HCT116 (cell line): ENCODE results near the gene SYNDIG1. TPM values are rescaled to one million over a fixed set of nuclear protein-coding genes. Genes with fewer than 3 reads are reported as not detected.

Experiments
- ATAC-seq: fragments of 200-7000 bp; cut with Tn5 transposase; 2 replicates; pipeline ENCODE4 v1.9.1; 2020; ENCODE audit warnings: mild to moderate bottlenecking, moderate library complexity
- BruUV-seq: library from RNA; stranded (reverse); fragments of 400-500 nt; replicated peaks from 2 replicates; lab custom pipeline; 2021; lab: Mats Ljungman, UMichigan
- CTCF ChIA-PET: fragments of 300-600 bp; sonication (Branson Sonifier 250); formaldehyde crosslinking; loops from one replicate; lab custom pipeline; 2021; ENCODE audit warnings: antibody characterized with exemption; lab: Charles Lee
- POLR2A ChIA-PET: fragments of 300-600, 350-600 bp; sonication (Branson Sonifier 250); formaldehyde crosslinking; loops from one replicate; lab custom pipeline; 2021; ENCODE audit warnings: antibody characterized with exemption; lab: Charles Lee
- RAD21 ChIA-PET, 2 experiments: fragments of 300-600 bp; sonication (Branson Sonifier 250); formaldehyde crosslinking; loops; one replicate each; lab custom pipeline; 2023; ENCODE audit warnings: low total read pairs in 2 of 2; ENCODE audit not compliant: uncharacterized antibody in 2 of 2, unreplicated experiment in 2 of 2, low non-redundant PET in 1 of 2; lab: Charles Lee
- DNase-seq: peaks from one replicate; pipeline ENCODE4 v3.0.0-alpha.2; 2010; ENCODE audit warnings: low read depth, low spot score
- H2AFZ ChIP-seq: fragments of 200-600 bp; shearing (Covaris generic), sonication (generic); 2 replicates; pipeline ENCODE4 v1.6.1; 2017; ENCODE audit warnings: low read depth, mixed run types, mixed read lengths, antibody characterized with exemption, low read length; ENCODE audit not compliant: poor library complexity, severe bottlenecking
- H3K27ac ChIP-seq: 2 replicates; pipeline ENCODE4 v1.5.1; 2012; ENCODE audit warnings: low read depth, low read length
- H3K27me3 ChIP-seq: fragments of 200-600 bp; sonication (generic); 2 replicates; pipeline ENCODE4 v1.6.1; 2016; ENCODE audit warnings: mixed run types, low read length, mixed read lengths; ENCODE audit not compliant: insufficient read depth
- H3K36me3 ChIP-seq, 2 experiments: fragments of 200-500 bp in 1 of 2; fragments of 200-600 bp in 1 of 2; sonication (Bioruptor generic) in 1 of 2; sonication (generic) in 1 of 2; 2 replicates each; pipeline versions ENCODE4 v1.5.1 to v1.6.1; 2014 to 2016; ENCODE audit warnings: low read length in 2 of 2, inconsistent platforms in 1 of 2, mixed read lengths in 1 of 2, mixed run types in 1 of 2; ENCODE audit not compliant: insufficient read depth in 2 of 2, control insufficient read depth in 1 of 2
- H3K4me1 ChIP-seq, 2 experiments: fragments of 200-600 bp in 1 of 2; sonication (generic) in 1 of 2; 2 replicates each; pipeline versions ENCODE4 v1.5.1 to v1.6.1; 2012 to 2017; ENCODE audit warnings: low read length in 2 of 2, inconsistent platforms in 1 of 2, mild to moderate bottlenecking in 1 of 2, mixed read lengths in 1 of 2, mixed run types in 1 of 2, moderate library complexity in 1 of 2; ENCODE audit not compliant: insufficient read depth in 2 of 2, control insufficient read depth in 1 of 2
- H3K4me2 ChIP-seq: fragments of 200-600 bp; sonication (generic); 2 replicates; pipeline ENCODE4 v1.6.1; 2017; ENCODE audit warnings: mixed run types, low read length, mixed read lengths
- H3K4me3 ChIP-seq, 2 experiments: fragments of 200-600 bp in 1 of 2; sonication (generic) in 1 of 2; replicated peaks in 1 of 2; 2 replicates each; pipeline ENCODE4 v1.5.1; 2011 to 2016; ENCODE audit warnings: low read length in 2 of 2, control low read depth in 1 of 2, low read depth in 1 of 2, mild to moderate bottlenecking in 1 of 2, mixed read lengths in 1 of 2, mixed run types in 1 of 2
- H3K79me2 ChIP-seq: fragments of 200-600 bp; sonication (generic); 2 replicates; pipeline ENCODE4 v1.6.1; 2017; ENCODE audit warnings: mild to moderate bottlenecking, mixed run types, low read length, moderate library complexity, mixed read lengths; ENCODE audit not compliant: insufficient read depth
- H3K9ac ChIP-seq: fragments of 200-600 bp; sonication (generic); 2 replicates; pipeline ENCODE4 v1.6.1; 2016; ENCODE audit warnings: low read length, mixed read lengths
- H3K9me2 ChIP-seq: fragments of 200-600 bp; sonication (generic), shearing (Covaris generic); 2 replicates; pipeline ENCODE4 v1.6.1; 2017; ENCODE audit warnings: mixed run types, mild to moderate bottlenecking, moderate library complexity; ENCODE audit not compliant: insufficient read depth
- H3K9me3 ChIP-seq, 2 experiments: fragments of 200-500 bp in 1 of 2; fragments of 200-600 bp in 1 of 2; sonication (Bioruptor generic) in 1 of 2; sonication (generic) in 1 of 2; 2 replicates each; pipeline ENCODE4 v1.6.1; 2014 to 2017; ENCODE audit warnings: low read length in 2 of 2, mixed read lengths in 2 of 2, inconsistent platforms in 1 of 2, low read depth in 1 of 2, mild to moderate bottlenecking in 1 of 2, mixed run types in 1 of 2, moderate library complexity in 1 of 2; ENCODE audit not compliant: control insufficient read depth in 1 of 2, insufficient read depth in 1 of 2
- H4K20me1 ChIP-seq: fragments of 200-600 bp; sonication (generic), shearing (Covaris generic); 2 replicates; pipeline ENCODE4 v1.6.1; 2017; ENCODE audit warnings: mixed run types, mild to moderate bottlenecking, moderate library complexity; ENCODE audit not compliant: insufficient read depth
- ATF3 ChIP-seq: IDR thresholded peaks from 2 replicates; pipeline ENCODE4 v1.6.1; 2012
- CBX3 ChIP-seq: IDR thresholded peaks from 2 replicates; pipeline ENCODE4 v1.6.1; 2012; ENCODE audit warnings: low read depth
- CEBPB ChIP-seq: IDR thresholded peaks from 2 replicates; pipeline ENCODE4 v1.6.1; 2012; ENCODE audit warnings: low read depth
- CTCF ChIP-seq, 3 experiments: fragments of 200-600 bp in 1 of 3; sonication (generic) in 1 of 3; IDR thresholded peaks in 2 of 3; conservative IDR thresholded peaks in 1 of 3; 2 replicates each; pipeline ENCODE4 v1.5.1; 2012 to 2017; ENCODE audit warnings: low read depth in 2 of 3, low read length in 2 of 3, antibody characterized with exemption in 1 of 3, borderline replicate concordance in 1 of 3, control low read depth in 1 of 3, mild to moderate bottlenecking in 1 of 3, mixed read lengths in 1 of 3, mixed run types in 1 of 3, moderate library complexity in 1 of 3; ENCODE audit not compliant: insufficient read depth in 1 of 3
- ELF1 ChIP-seq: IDR thresholded peaks from 2 replicates; pipeline ENCODE4 v1.6.1; 2012; ENCODE audit warnings: low read depth, borderline replicate concordance
- EZH2 ChIP-seq: fragments of 200-600 bp; sonication (generic); IDR thresholded peaks from 2 replicates; pipeline ENCODE4 v1.6.1; 2017; ENCODE audit warnings: antibody characterized with exemption, mixed run types
- EZH2phosphoT487 ChIP-seq: fragments of 200-600 bp; IDR thresholded peaks from 2 replicates; pipeline ENCODE4 v1.6.1; 2018; ENCODE audit warnings: antibody characterized with exemption, borderline replicate concordance
- FOSL1 ChIP-seq: IDR thresholded peaks from 2 replicates; pipeline ENCODE4 v1.6.1; 2012; ENCODE audit warnings: low read depth
- JUND ChIP-seq: IDR thresholded peaks from 2 replicates; pipeline ENCODE4 v1.6.1; 2012
- MAX ChIP-seq: IDR thresholded peaks from 2 replicates; pipeline ENCODE4 v1.6.1; 2012
- POLR2A ChIP-seq: IDR thresholded peaks from 2 replicates; pipeline ENCODE4 v1.7.0; 2011; ENCODE audit warnings: borderline replicate concordance; ENCODE audit not compliant: insufficient read depth, insufficient read length; ENCODE audit errors: extremely low read depth
- RAD21 ChIP-seq: IDR thresholded peaks from 2 replicates; pipeline ENCODE4 v1.6.1; 2012; ENCODE audit warnings: low read depth, mild to moderate bottlenecking
- SIN3A ChIP-seq: IDR thresholded peaks from 2 replicates; pipeline ENCODE4 v1.6.1; 2012; ENCODE audit warnings: low read depth
- SP1 ChIP-seq: IDR thresholded peaks from 2 replicates; pipeline ENCODE4 v1.6.1; 2012; ENCODE audit warnings: low read depth
- SRF ChIP-seq: IDR thresholded peaks from 2 replicates; pipeline ENCODE4 v1.6.1; 2012; ENCODE audit warnings: low read depth
- TCF7L2 ChIP-seq: IDR thresholded peaks from 2 replicates; pipeline ENCODE4 v1.7.0; 2011; ENCODE audit warnings: borderline replicate concordance, inconsistent platforms; ENCODE audit not compliant: insufficient read depth, insufficient read length; ENCODE audit errors: extremely low read depth
- ZBTB33 ChIP-seq: IDR thresholded peaks from 2 replicates; pipeline ENCODE4 v1.6.1; 2011; ENCODE audit warnings: mild to moderate bottlenecking, low read length, moderate library complexity; ENCODE audit not compliant: insufficient replicate concordance; ENCODE audit errors: extremely low read depth
- ZFX ChIP-seq: fragments of 450-650 bp; IDR thresholded peaks from 2 replicates; pipeline ENCODE4 v1.6.1; 2017
- intact Hi-C: fragments of 100-400 bp; cut with micrococcal nuclease; formaldehyde crosslinking; loops from 2 replicates; pipeline ENCODE4 v1.10.0; 2022
- total RNA-seq: library from RNA; stranded (reverse); gene quantifications from one replicate; pipeline ENCODE4 v1.2.1, GENCODE V29; 2021; ENCODE audit not compliant: unreplicated experiment

The SYNDIG1 gene
- total RNA-seq, 1 experiment from 2014 or later = not detected

GRCh38 chr20:24423390-24424313 lies 45.8 kb upstream of the SYNDIG1 start (continued):
- no peak for TF ChIP-seq EZH2
- no peak for TF ChIP-seq SIN3A
- TF ChIP-seq TCF7L2 = no peak
- no peak for TF ChIP-seq RAD21
- TF ChIP-seq ZFX = no peak
- TF ChIP-seq SP1 = no peak
- no peak for TF ChIP-seq EZH2phosphoT487
- no peak for TF ChIP-seq MAX
- TF ChIP-seq, all 23 proteins: peak for 0

GRCh38 chr20:24425523-24426135 lies 43.8 kb upstream of the SYNDIG1 start:
- no peaks in the 10 kb centered on the region for H3K79me2 ChIP-seq
- no peaks in the 10 kb centered on the region for H3K36me3 ChIP-seq
- CTCF ChIA-PET = no interaction called here
- no peak overlapping the region for H3K4me3 ChIP-seq
- intact Hi-C loops = no loop called here
- H3K9me3 ChIP-seq = no peaks in the 10 kb centered on the region
- H3K4me1 ChIP-seq = no peaks in the 10 kb centered on the region
- H3K9me2 ChIP-seq = no peaks in the 10 kb centered on the region
- no peaks in the 10 kb centered on the region for H3K27me3 ChIP-seq
- RAD21 ChIA-PET = no interaction called here
- DNase-seq (no peak), ATAC-seq (no peak)
- H3K27ac ChIP-seq = no peak overlapping the region
- H3K9ac ChIP-seq = no peak overlapping the region
- POLR2A ChIA-PET = no interaction called here
- H2AFZ ChIP-seq = no peak overlapping the region
- BruUV-seq = no TSS peak
- H3K4me2 ChIP-seq = no peak overlapping the region
- TF ChIP-seq MAX (no peak), ELF1 (no peak), FOSL1 (no peak), SRF (no peak), POLR2A (no peak), CEBPB (no peak), ATF3 (no peak), EZH2 (no peak), CBX3 (no peak), JUND (no peak), CTCF (IDR thresholded peaks at IDR 0.05 in 2 of 3, conservative IDR thresholded peaks at IDR 0.05 in 1 of 3; ENCODE audit: borderline replicate concordance in 1 of 3, insufficient read depth in 1 of 3, low read depth in 2 of 3, low read length in 2 of 3) (no peak), SP1 (no peak), ZBTB33 (no peak)
- TF ChIP-seq, all 23 proteins: peak for 0
- no peaks in the 10 kb centered on the region for H4K20me1 ChIP-seq
